Hepatic stellate cell (primary cell): ENCODE data around the gene ARTN.

Experiments used
- DNase-seq: peaks from one replicate; pipeline ENCODE4 v3.0.0; 2011; ENCODE audit warnings: low spot score

ARTN gene

DNA sequence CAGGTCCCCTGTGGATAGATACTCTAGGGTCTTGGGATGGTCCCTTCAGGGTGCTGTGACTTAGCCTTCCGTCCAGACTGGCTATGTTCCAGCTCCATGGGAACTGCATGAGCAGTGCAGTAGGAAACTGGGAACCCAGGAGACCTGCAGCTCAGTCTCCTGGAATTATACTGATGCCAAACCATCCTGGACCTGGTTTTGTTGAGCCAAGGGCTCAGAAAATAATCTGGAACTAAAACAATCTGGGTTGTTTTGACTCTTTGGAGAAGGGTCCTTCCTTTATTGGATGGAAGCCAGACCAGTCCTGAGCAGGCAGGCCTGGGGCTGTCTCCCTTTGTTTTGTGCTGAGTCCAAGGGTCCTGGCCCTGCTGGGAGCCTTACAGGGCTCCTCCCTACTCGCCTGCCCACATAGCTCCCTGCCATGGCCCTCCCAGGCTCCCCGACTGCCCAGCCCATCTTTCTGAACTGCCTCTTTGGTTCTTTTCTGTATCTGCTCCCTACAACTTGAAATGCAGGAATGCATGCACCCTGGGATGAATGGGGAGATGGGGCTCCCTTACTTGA lies 14.4 kb downstream of the ARTN start:
- DNase-seq, result no peak

GRCh38 chr1:43949678-43950077 lies 16.1 kb downstream of the ARTN start:
- DNase-seq, result no peak

DNA sequence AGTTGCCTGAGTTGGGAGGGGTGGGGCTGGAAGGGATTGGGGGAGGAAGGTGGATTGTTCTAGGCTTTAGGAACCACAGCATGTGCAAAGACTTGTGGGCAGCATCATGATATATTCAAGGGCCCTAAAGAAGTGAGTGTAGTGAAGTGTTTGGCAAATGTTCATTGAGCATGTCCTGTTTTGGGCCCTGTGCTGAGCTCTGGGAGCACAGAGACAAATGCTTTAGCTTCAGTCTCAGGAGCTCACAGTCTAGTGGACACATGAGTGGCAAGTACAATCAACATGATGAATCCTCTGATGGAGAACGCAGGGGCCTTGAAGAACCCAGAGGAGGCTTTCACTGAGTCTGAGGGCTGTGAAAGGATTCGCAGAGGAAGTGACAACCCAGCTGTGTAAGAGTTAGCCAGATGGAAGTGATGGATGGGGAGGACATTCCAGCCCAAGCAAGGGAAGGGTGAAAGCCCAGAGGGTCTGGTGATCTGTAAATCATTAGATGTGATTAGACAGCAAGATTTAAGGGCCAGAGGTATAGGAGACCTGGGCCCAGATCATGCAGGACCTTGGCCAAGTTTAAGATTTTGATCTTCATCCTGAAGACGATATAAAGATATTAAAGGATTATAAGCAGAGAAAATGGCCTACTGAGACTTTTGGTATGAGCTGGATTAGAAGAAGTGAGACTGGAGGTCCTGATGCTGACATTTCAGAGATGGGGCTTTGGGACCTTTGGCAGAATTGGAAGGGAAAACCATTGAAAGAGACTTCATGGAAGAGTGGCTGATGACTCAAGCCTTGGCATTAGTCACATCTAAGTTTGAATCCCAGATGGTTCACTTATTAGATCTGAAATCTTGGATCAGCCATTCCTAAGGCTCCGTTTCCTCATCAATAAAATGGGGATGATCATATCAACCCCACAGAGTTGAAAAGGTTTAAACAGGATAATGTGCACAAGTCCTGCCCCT lies 17.7 kb downstream of the ARTN start:
- DNase-seq, result no peak

DNA sequence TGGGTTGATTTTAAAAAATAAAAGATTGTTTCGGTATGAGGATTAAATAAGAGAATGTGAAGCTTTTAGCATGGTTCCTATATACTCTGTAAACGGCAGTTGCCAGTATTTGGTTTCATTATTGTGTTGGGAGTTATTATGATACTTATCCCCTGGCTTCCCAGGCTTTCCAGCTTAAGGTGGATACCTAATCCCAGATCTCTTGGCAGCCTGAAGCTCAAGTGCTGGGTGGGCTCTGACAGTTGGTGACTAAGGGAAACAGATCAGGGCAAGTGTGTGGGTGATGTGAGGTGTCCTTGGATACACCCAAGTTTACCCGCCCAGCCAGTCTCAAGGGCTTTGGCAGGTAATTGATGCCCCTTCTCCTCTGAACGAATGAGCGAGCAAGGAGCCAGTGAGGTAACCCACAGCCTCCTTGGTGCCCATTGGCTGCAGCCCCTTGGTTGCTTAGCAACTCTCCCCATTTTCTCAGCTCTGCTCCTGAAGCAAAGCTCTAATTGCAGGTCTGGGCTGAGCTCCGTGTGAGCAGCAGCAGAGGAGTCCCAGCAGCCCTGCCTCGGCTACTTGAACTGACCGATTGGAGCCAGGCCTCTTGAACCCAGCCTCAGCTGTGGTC lies 19.2 kb downstream of the ARTN start:
- DNase-seq, result no peak

DNA sequence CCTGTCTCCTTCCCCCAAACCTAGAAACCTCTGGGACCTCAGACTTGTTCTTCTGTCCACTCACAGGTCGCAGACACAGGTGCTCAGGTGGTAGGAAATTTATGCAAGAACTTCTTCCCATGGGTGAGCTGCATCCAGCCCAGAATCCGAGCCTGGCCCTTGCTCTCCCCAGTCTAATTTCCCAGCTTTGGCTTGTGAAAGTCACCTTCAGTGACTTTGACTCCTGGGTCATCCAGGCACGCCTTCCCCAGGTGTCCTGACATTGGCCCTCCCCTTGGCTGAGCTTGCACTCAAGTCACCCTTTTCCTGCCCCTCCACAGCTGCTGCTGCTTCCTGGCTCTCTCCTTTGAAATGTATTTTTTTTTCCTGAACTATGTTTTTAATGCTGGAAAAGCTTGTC lies 19.8 kb downstream of the ARTN start:
- no peak for DNase-seq

GRCh38 chr1:43954036-43954435 lies 20.4 kb downstream of the ARTN start:
- DNase-seq, result no peak

DNA sequence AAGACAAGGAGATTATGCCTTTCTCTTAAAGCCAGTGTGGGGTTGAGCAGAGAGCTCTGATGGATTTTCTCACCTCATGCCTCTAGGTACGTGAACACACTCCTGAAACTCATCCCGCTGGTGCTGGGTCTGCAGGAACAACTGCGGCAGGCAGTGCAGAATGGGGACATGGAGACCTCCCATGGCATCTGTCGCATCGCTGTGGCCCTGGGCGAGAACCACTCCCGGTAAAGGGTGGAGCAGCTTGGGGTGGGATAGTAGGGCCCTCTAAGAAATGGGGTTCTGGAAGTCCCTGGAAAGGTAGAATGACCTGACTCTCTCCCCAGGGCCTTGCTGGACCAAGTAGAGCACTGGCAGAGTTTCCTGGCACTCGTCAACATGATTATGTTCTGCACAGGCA lies 22.6 kb downstream of the ARTN start:
- no peak for DNase-seq

DNA sequence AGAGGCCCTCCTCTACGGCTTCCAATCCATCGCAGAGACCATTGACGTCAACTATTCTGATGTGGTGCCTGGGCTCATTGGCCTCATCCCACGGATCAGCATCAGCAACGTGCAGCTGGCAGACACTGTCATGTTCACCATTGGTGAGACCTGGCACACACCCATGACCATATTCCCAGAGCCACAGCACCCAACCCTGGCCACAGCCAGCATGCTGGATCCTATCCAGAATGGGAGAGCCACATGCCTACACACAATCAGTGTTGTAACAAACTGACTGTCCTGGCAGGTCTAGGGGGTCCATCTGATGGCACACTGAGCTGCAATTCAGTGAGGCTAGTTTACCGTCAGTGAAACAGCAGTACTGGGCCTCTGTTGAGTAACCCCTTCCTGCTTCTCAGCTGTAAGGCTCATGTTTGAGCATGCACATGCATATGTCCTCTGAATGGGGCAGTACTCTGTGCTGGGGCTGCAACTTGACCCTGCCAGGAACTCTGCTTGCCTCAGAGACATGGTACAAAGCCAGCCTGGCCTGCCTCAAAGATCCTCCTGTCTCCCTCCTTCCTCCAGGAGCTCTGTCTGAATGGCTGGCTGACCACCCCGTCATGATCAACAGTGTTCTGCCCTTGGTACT lies 23.9 kb downstream of the ARTN start:
- no peak for DNase-seq

DNA sequence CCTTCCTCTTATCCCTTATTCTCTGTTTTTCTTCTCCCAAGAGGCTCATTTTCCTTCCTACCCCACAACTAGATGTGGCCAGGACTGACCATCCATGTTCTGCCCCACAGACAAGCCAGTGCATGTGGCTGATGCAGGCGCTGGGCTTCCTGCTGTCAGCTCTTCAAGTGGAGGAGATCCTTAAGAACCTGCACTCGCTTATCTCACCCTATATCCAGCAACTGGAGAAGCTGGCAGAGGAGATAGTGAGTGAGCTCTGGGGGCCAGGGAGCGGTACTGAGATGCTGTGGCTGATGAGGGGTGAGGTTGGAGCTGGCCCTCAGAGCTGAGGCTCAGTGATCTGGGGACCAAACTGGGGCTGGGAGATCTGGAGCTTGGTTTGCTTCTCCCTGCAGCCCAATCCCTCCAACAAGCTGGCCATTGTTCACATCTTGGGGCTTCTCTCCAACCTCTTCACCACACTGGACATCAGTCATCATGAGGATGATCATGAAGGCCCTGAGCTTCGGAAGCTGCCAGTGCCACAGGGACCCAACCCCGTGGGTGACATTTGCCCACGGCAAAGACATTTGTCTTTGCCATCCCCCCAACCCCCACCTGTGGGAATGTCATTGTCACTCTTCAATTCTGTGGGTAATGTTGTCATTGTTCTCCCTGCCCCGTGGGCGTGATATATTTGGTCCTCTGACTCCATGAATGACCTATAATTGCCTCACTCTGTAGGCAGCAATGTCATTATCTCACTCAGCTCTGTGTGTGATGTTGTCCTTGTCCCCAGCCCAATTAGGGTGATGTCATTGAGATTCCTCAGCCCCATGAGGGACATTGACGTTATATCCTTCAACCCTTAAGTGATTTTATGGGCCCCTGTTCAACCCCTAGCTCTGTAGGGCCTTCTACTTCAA lies 25.0 kb downstream of the ARTN start:
- DNase-seq, result no peak

GRCh38 chr1:43960798-43961197 lies 27.2 kb downstream of the ARTN start:
- DNase-seq, result no peak

GRCh38 chr1:43961692-43962091 lies 28.1 kb downstream of the ARTN start:
- no peak for DNase-seq

DNA sequence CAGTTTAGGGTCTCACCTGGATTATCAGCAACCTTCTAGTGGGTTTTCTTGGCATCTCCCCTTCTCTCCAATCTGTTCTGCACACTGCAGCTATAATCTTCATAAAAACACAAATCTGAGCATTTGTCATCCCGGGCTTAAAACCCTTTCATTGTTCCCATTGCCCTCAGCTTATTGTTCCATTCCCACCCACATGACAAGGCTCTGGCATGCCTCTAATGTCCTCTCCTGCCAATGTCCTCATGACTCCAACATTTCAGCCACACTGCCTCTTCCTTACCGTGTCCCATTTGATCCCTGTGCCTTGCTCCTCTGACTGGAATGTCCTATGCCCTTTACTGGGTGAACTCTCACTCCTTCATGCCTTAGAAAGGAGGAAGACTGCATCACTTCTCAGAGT lies 28.7 kb downstream of the ARTN start:
- no peak for DNase-seq

GRCh38 chr1:43963006-43963405 lies 29.4 kb downstream of the ARTN start:
- DNase-seq, result no peak

DNA sequence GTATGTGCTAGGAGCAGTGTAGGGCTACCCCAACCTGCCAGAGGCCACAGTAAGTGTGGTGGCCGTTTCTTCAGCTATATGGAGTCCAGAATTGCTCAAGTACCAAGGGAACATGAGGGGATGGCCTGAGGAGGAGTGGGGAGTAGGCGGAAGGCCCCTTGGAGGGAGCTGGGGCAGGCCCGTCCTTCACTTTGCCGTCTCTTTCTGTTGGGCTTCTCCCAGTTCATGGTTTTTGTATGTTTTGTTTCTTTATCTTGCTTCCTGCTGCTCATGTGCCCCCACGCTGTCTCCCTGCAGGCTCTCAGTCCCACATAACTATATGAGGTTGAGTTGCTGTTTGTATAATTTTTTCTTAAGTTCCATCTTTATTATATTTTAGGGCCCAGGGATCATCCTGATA lies 30.3 kb downstream of the ARTN start:
- DNase-seq, result no peak

GRCh38 chr1:43965316-43965715 lies 31.7 kb downstream of the ARTN start:
- no peak for DNase-seq

GRCh38 chr1:43968348-43968948 lies 34.8 kb downstream of the ARTN start:
- DNase-seq, result peak; percentile 39

DNA sequence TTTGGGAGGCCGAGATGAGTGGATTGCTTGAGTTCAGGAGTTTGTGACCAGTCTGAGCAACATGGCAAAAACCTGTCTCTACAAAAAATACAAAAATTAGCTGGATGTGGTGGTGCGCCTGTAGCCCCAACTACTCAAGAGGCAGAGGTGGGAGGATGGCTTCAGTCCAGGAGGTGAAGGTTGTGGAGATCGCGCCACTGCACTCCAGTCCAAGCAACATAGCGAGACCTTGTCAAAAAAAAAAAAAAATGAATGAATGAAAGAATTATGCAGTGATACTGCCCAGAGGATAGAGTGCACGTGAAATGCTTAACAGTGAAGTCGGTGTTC lies 35.8 kb downstream of the ARTN start:
- no peak for DNase-seq

- DNase-seq, result peak; percentile 100
Observed at GRCh38 chr1:43969746-43970466, 36.3 kb downstream of the ARTN start, which contains the start of gene DPH2. Gene DPH2, plus strand, starts transcription at chr1:43970010. Its CDS starts 166 bp downstream, at chr1:43970176.

DNA sequence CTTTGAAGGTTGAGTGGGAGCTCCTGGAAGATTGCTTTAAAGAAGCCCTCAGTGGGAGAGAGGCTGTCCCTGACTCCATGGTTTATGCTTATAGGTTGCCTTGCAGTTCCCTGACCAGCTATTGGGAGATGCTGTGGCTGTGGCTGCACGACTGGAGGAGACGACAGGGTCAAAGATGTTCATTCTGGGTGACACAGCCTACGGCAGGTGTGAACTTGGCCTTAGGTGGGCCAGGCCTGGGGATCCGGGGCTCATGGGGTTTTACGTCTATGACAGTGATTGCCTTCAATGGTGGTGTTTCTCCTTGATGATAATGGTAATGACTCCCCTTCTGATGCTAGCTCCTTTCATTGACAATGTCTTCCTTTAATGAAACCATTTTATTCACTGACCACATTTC lies 36.9 kb downstream of the ARTN start:
- DNase-seq, result no peak

DNA sequence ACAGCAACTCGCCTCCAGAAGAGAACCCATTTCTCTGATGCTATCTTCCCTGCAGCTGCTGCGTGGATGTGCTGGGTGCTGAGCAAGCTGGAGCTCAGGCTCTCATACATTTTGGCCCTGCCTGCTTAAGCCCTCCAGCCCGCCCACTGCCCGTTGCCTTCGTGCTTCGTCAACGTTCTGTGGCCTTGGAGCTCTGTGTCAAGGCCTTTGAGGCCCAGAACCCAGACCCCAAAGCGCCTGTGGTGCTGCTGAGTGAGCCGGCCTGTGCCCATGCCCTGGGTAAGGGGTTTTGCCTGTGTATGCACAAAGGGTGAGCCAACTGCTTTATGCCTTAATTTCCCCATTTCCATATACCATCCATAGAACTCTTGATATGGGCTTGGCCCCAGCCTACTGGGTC lies 37.3 kb downstream of the ARTN start:
- DNase-seq, result no peak
